ENCODE data around the gene EIF4G2.
"Not testable (repeated sequence)": the region's sequence is repeated elsewhere in the genome, so short reads cannot be mapped to it uniquely, and the experiment has no call there.

The EIF4G2 gene

GRCh38 chr11:10808553-10809372 is at the start of gene EIF4G2:
Gene EIF4G2 (minus strand): TSS chr11:10808926.
- DNase-seq (ENCODE audit: low read depth in 2 of 2), result peak; percentile 89 to 95

GRCh38 chr11:10857709-10858438 is 49.1 kb upstream of the EIF4G2 start, which contains the start of gene ZBED5:
Gene ZBED5 (minus strand): TSS chr11:10858053. CDS start chr11:10854945, 3,108 bp downstream.
- DNase-seq (ENCODE audit: low read depth in 2 of 2), result peak; percentile 82 to 90

GRCh38 chr11:10857459-10857708 is 48.7 kb upstream of the EIF4G2 start:
- no peak for DNase-seq (ENCODE audit: low read depth in 2 of 2)

GRCh38 chr11:10856689-10857458 is 48.1 kb upstream of the EIF4G2 start:
- DNase-seq (ENCODE audit: low read depth in 2 of 2), result no peak

GRCh38 chr11:10855295-10855694 is 46.6 kb upstream of the EIF4G2 start:
- DNase-seq (ENCODE audit: low read depth in 2 of 2), result no peak

- DNase-seq (ENCODE audit: low read depth in 2 of 2), result no peak
Measured at GRCh38 chr11:10847960-10848860, 39.5 kb upstream of the EIF4G2 start.

- DNase-seq (ENCODE audit: low read depth in 2 of 2), result no peak
Measured at GRCh38 chr11:10846660-10847059, 37.9 kb upstream of the EIF4G2 start.

- DNase-seq (ENCODE audit: low read depth in 2 of 2), result no peak
Measured at GRCh38 chr11:10845589-10845988, 36.9 kb upstream of the EIF4G2 start.

- DNase-seq (ENCODE audit: low read depth in 2 of 2), result no peak
Measured at GRCh38 chr11:10844796-10845195, 36.1 kb upstream of the EIF4G2 start.

- no peak for DNase-seq (ENCODE audit: low read depth in 2 of 2)
Measured at GRCh38 chr11:10844356-10844755, 35.6 kb upstream of the EIF4G2 start.

- no peak for DNase-seq (ENCODE audit: low read depth in 2 of 2)
Measured at GRCh38 chr11:10838881-10839280, 30.2 kb upstream of the EIF4G2 start.

- no peak for DNase-seq (ENCODE audit: low read depth in 2 of 2)
Measured at GRCh38 chr11:10838083-10838482, 29.4 kb upstream of the EIF4G2 start.

GRCh38 chr11:10836884-10837283 is 28.2 kb upstream of the EIF4G2 start:
- DNase-seq (ENCODE audit: low read depth in 2 of 2), result not testable (repeated sequence)

GRCh38 chr11:10829139-10829538 is 20.4 kb upstream of the EIF4G2 start:
- DNase-seq (ENCODE audit: low read depth in 2 of 2), result no peak

GRCh38 chr11:10828402-10828801 is 19.7 kb upstream of the EIF4G2 start:
- no peak for DNase-seq (ENCODE audit: low read depth in 2 of 2)

GRCh38 chr11:10824888-10825287 is 16.2 kb upstream of the EIF4G2 start:
- DNase-seq (ENCODE audit: low read depth in 2 of 2), result no peak

- no peak for DNase-seq (ENCODE audit: low read depth in 2 of 2)
Measured at GRCh38 chr11:10823152-10823579, 14.4 kb upstream of the EIF4G2 start.

- DNase-seq (ENCODE audit: low read depth in 2 of 2), result not testable (repeated sequence)
Measured at GRCh38 chr11:10822491-10822890, 13.8 kb upstream of the EIF4G2 start.

GRCh38 chr11:10818594-10818993 is 9.9 kb upstream of the EIF4G2 start:
- no peak for DNase-seq (ENCODE audit: low read depth in 2 of 2)

- no peak for DNase-seq (ENCODE audit: low read depth in 2 of 2)
Measured at GRCh38 chr11:10813945-10814344, 5.2 kb upstream of the EIF4G2 start.

Data from stimulated activated CD4-positive, alpha-beta T cell treated with anti-CD3 and anti-CD28 coated beads, Interleukin-1b, Interleukin-23, amount 100 ng/mL, for 1 hour (primary cell).